ENCODE results near the gene CX3CL1.

Gene CX3CL1

GRCh38 chr16:57411362-57411976 lies 39.2 kb downstream of the CX3CL1 start:
- no peak for DNase-seq (ENCODE audit: low read depth)
- TF ChIP-seq CTCF (conservative IDR thresholded peaks at IDR 0.05; ENCODE audit: control insufficient read depth, insufficient read depth, low read depth, low read length) = no peak
- no peak overlapping the region for H3K4me3 ChIP-seq (ENCODE audit: control insufficient read depth, low read depth, low read length)

- DNase-seq (ENCODE audit: low read depth) = no peak
- H3K4me3 ChIP-seq (ENCODE audit: control insufficient read depth, low read depth, low read length) = no peak overlapping the region
- TF ChIP-seq CTCF (conservative IDR thresholded peaks at IDR 0.05; ENCODE audit: control insufficient read depth, insufficient read depth, low read depth, low read length) = no peak
Measured at GRCh38 chr16:57412584-57412983, 40.3 kb downstream of the CX3CL1 start.

- no peak overlapping the region for H3K4me3 ChIP-seq (ENCODE audit: control insufficient read depth, low read depth, low read length)
- no peak for DNase-seq (ENCODE audit: low read depth)
- TF ChIP-seq CTCF (conservative IDR thresholded peaks at IDR 0.05; ENCODE audit: control insufficient read depth, insufficient read depth, low read depth, low read length) = no peak
Measured at GRCh38 chr16:57413301-57413730, 41.0 kb downstream of the CX3CL1 start.

- no peak for DNase-seq (ENCODE audit: low read depth)
- no peak for TF ChIP-seq CTCF (conservative IDR thresholded peaks at IDR 0.05; ENCODE audit: control insufficient read depth, insufficient read depth, low read depth, low read length)
- H3K4me3 ChIP-seq (ENCODE audit: control insufficient read depth, low read depth, low read length) = no peak overlapping the region
Measured at GRCh38 chr16:57413733-57414132, 41.4 kb downstream of the CX3CL1 start.

GRCh38 chr16:57416084-57416483 lies 43.8 kb downstream of the CX3CL1 start:
- H3K4me3 ChIP-seq (ENCODE audit: control insufficient read depth, low read depth, low read length) = no peak overlapping the region
- no peak for TF ChIP-seq CTCF (conservative IDR thresholded peaks at IDR 0.05; ENCODE audit: control insufficient read depth, insufficient read depth, low read depth, low read length)
- DNase-seq (ENCODE audit: low read depth) = no peak

- H3K4me3 ChIP-seq (ENCODE audit: control insufficient read depth, low read depth, low read length) = no peak overlapping the region
- TF ChIP-seq CTCF (conservative IDR thresholded peaks at IDR 0.05; ENCODE audit: control insufficient read depth, insufficient read depth, low read depth, low read length) = no peak
- no peak for DNase-seq (ENCODE audit: low read depth)
Measured at GRCh38 chr16:57419506-57419905, 47.2 kb downstream of the CX3CL1 start.

All from fibroblast of mammary gland (primary cell).